IMR-90 (cell line): ENCODE measurements around the gene PRPSAP1. TPM values are rescaled to one million over a fixed set of nuclear protein-coding genes. Genes with fewer than 3 reads are reported as not detected.
A peak's percentile ranks its signal among the peaks of the same experiment; 100 is the strongest.

Source experiments
- ATAC-seq: fragments of 200-7000 bp; cut with Tn5 transposase; 2 replicates; pipeline ENCODE4 v1.9.1; 2020; ENCODE audit warnings: low read depth, mild to moderate bottlenecking, moderate library complexity
- BruUV-seq: library from RNA; stranded (reverse); fragments of 400-500 nt; replicated peaks from 2 replicates; lab custom pipeline; 2021; lab: Mats Ljungman, UMichigan
- CTCF ChIA-PET: fragments of 300-600 bp; formaldehyde crosslinking; extraction: SDS; loops from one replicate; lab custom pipeline; 2021; ENCODE audit warnings: antibody characterized with exemption; lab: Yijun Ruan, JAX
- POLR2A ChIA-PET: fragments of 300-600 bp; sonication (Branson Sonifier 250); formaldehyde crosslinking; loops from one replicate; lab custom pipeline; 2022; ENCODE audit warnings: antibody characterized with exemption; ENCODE audit not compliant: unreplicated experiment; lab: Charles Lee
- DNase-seq: peaks from one replicate; pipeline ENCODE4 v3.0.0; 2013
- H2AFZ ChIP-seq: replicated peaks from 2 replicates; pipeline ENCODE3; 2013; ENCODE audit warnings: low read length, mild to moderate bottlenecking; ENCODE audit not compliant: poor library complexity
- H2AK5ac ChIP-seq: 2 replicates; pipeline ENCODE4 v1.6.1; 2013; ENCODE audit warnings: low read depth, low read length, inconsistent platforms
- H2AK9ac ChIP-seq: replicated peaks from 2 replicates; pipeline ENCODE3; 2013; ENCODE audit warnings: mild to moderate bottlenecking, low read depth, low read length, moderate library complexity; ENCODE audit not compliant: poor library complexity
- H2BK120ac ChIP-seq: 2 replicates; pipeline ENCODE4 v1.6.1; 2013; ENCODE audit warnings: low read depth, low read length, inconsistent platforms
- H2BK15ac ChIP-seq: 3 replicates; pipeline ENCODE4 v1.6.1; 2013; ENCODE audit warnings: low read depth, low read length, inconsistent platforms
- H2BK20ac ChIP-seq: 2 replicates; pipeline ENCODE4 v1.6.1; 2013; ENCODE audit warnings: low read depth, mild to moderate bottlenecking, inconsistent platforms, low read length, moderate library complexity
- H2BK5ac ChIP-seq: 2 replicates; pipeline ENCODE4 v1.6.1; 2013; ENCODE audit warnings: mild to moderate bottlenecking, low read depth, low read length, inconsistent platforms; ENCODE audit not compliant: poor library complexity, severe bottlenecking
- H3K14ac ChIP-seq: replicated peaks from 2 replicates; pipeline ENCODE4 v1.6.1; 2013; ENCODE audit warnings: low read depth, low read length, inconsistent platforms
- H3K18ac ChIP-seq: 2 replicates; pipeline ENCODE4 v1.6.1; 2013; ENCODE audit warnings: low read depth, low read length, control low read depth
- H3K23ac ChIP-seq: 2 replicates; pipeline ENCODE4 v1.6.1; 2013; ENCODE audit warnings: low read depth, low read length, inconsistent platforms
- H3K27ac ChIP-seq: 2 replicates; pipeline ENCODE4 v1.5.1; 2013; ENCODE audit warnings: mild to moderate bottlenecking, control low read depth, low read length; ENCODE audit not compliant: insufficient read depth
- H3K27me3 ChIP-seq: 2 replicates; pipeline ENCODE4 v1.6.1; 2013; ENCODE audit warnings: low read length; ENCODE audit not compliant: control insufficient read depth, insufficient read depth
- H3K36me3 ChIP-seq: 2 replicates; pipeline ENCODE4 v1.6.1; 2013; ENCODE audit warnings: low read length, mixed read lengths; ENCODE audit not compliant: control insufficient read depth, insufficient read depth
- H3K4ac ChIP-seq: 2 replicates; pipeline ENCODE4 v1.6.1; 2013; ENCODE audit warnings: low read depth, low read length, inconsistent platforms
- H3K4me1 ChIP-seq: 2 replicates; pipeline ENCODE4 v1.6.1; 2013; ENCODE audit warnings: low read length, mixed read lengths; ENCODE audit not compliant: control insufficient read depth, insufficient read depth
- H3K4me2 ChIP-seq: 2 replicates; pipeline ENCODE4 v1.6.1; 2013; ENCODE audit warnings: low read depth, mild to moderate bottlenecking, control low read depth, low read length, moderate library complexity
- H3K4me3 ChIP-seq: 2 replicates; pipeline ENCODE4 v1.5.1; 2013; ENCODE audit warnings: low read depth, mild to moderate bottlenecking, control low read depth, low read length, moderate library complexity; ENCODE audit not compliant: insufficient read depth
- H3K56ac ChIP-seq: 2 replicates; pipeline ENCODE4 v1.6.1; 2013; ENCODE audit warnings: low read length, inconsistent platforms; ENCODE audit not compliant: insufficient read depth; ENCODE audit errors: extremely low read depth
- H3K79me1 ChIP-seq, 2 experiments: 2 replicates each; pipeline ENCODE4 v1.6.1; 2013; ENCODE audit warnings: low read length in 2 of 2, inconsistent platforms in 1 of 2, low read depth in 1 of 2
- H3K9ac ChIP-seq: 2 replicates; pipeline ENCODE4 v1.6.1; 2013; ENCODE audit warnings: low read depth, low read length, control low read depth
- H3K9me1 ChIP-seq: 2 replicates; pipeline ENCODE4 v1.6.1; 2013; ENCODE audit warnings: low read length, inconsistent platforms; ENCODE audit not compliant: insufficient read depth
- H3K9me3 ChIP-seq: 2 replicates; pipeline ENCODE4 v1.6.1; 2013; ENCODE audit warnings: low read length; ENCODE audit not compliant: control insufficient read depth, insufficient read depth
- H4K20me1 ChIP-seq: 2 replicates; pipeline ENCODE4 v1.6.1; 2013; ENCODE audit warnings: low read length, inconsistent platforms; ENCODE audit not compliant: insufficient read depth
- H4K5ac ChIP-seq: 2 replicates; pipeline ENCODE4 v1.6.1; 2013; ENCODE audit warnings: mild to moderate bottlenecking, low read depth, low read length, control low read depth
- H4K8ac ChIP-seq, 2 experiments: 2 replicates each; pipeline ENCODE4 v1.6.1; 2013; ENCODE audit warnings: low read depth in 2 of 2, low read length in 2 of 2, control low read depth in 1 of 2, inconsistent platforms in 1 of 2
- H4K91ac ChIP-seq: 2 replicates; pipeline ENCODE4 v1.6.1; 2013; ENCODE audit warnings: low read depth, low read length, inconsistent platforms; ENCODE audit not compliant: insufficient read depth
- CEBPB ChIP-seq: IDR thresholded peaks from 2 replicates; pipeline ENCODE4 v1.6.1; 2012; ENCODE audit warnings: low read depth, low read length, improper control_type of control experiment
- FOS ChIP-seq: fragments of 150-350 bp; IDR thresholded peaks from 2 replicates; pipeline ENCODE4 v1.6.1; 2016; ENCODE audit warnings: low read depth, low read length
- MAFK ChIP-seq: IDR thresholded peaks from 2 replicates; pipeline ENCODE4 v1.6.1; 2012; ENCODE audit warnings: low read depth, low read length, improper control_type of control experiment
- MAZ ChIP-seq: IDR thresholded peaks from 2 replicates; pipeline ENCODE4 v1.6.1; 2012; ENCODE audit warnings: low read depth, mild to moderate bottlenecking, low read length, improper control_type of control experiment, moderate library complexity, borderline replicate concordance
- MXI1 ChIP-seq: IDR thresholded peaks from 2 replicates; pipeline ENCODE4 v1.6.1; 2012; ENCODE audit warnings: low read depth, mild to moderate bottlenecking, low read length, moderate library complexity, borderline replicate concordance
- NFE2L2 ChIP-seq: fragments of 150-350 bp; IDR thresholded peaks from 2 replicates; pipeline ENCODE4 v1.6.1; 2016; ENCODE audit warnings: low read depth, mild to moderate bottlenecking, low read length
- POLR2A ChIP-seq: IDR thresholded peaks from 2 replicates; pipeline ENCODE4 v1.6.1; 2012; ENCODE audit warnings: mild to moderate bottlenecking, low read depth, low read length
- RAD21 ChIP-seq: IDR thresholded peaks from 2 replicates; pipeline ENCODE4 v1.6.1; 2012; ENCODE audit warnings: low read length, improper control_type of control experiment
- RCOR1 ChIP-seq: IDR thresholded peaks from 2 replicates; pipeline ENCODE4 v1.6.1; 2012; ENCODE audit warnings: mild to moderate bottlenecking, low read length, improper control_type of control experiment; ENCODE audit not compliant: insufficient replicate concordance
- RFX5 ChIP-seq: IDR thresholded peaks from 2 replicates; pipeline ENCODE4 v1.8.0; 2012; ENCODE audit warnings: low read depth, mild to moderate bottlenecking, low read length, moderate library complexity
- SMC3 ChIP-seq: fragments of 150-350 bp; IDR thresholded peaks from 2 replicates; pipeline ENCODE4 v1.6.1; 2016; ENCODE audit warnings: low read depth, mild to moderate bottlenecking, antibody characterized with exemption, low read length, moderate library complexity
- WGBS, 2 experiments: methylation state at CpG; one replicate each; pipeline versions ENCODE4 v1.1.5 to v1.1.7; 2013; ENCODE audit warnings: missing lambda C conversion rate in 2 of 2; ENCODE audit not compliant: insufficient read length in 1 of 2; ENCODE audit errors: extremely low coverage in 2 of 2; 5-methylcytosine and 5-hydroxymethylcytosine counted together
- dilution Hi-C: fragments of 300-500 bp; cut with HindIII; formaldehyde crosslinking; loops from one replicate; pipeline ENCODE4 v1.14.3; 2018; ENCODE audit warnings: low sequenced_read_pairs; ENCODE audit not compliant: unreplicated experiment
- in situ Hi-C: fragments of 300-500 bp; cut with MboI; formaldehyde crosslinking; loops from 3 replicates; pipeline ENCODE4 v1.14.3; 2019; ENCODE audit warnings: low sequenced_read_pairs, inconsistent platforms, mixed read lengths
- intact Hi-C: fragments of 100-400 bp; cut with micrococcal nuclease; formaldehyde crosslinking; loops from 2 replicates; pipeline ENCODE4 v1.10.0; 2022
- polyA plus RNA-seq, 3 experiments: library from polyadenylated mRNA; depleted of rRNA; stranded (reverse); fragments of >200 nt; gene quantifications; 2 replicates each; pipeline ENCODE4 v1.2.3, GENCODE V29; 2012; ENCODE audit warnings: low replicate concordance in 1 of 3
- total RNA-seq: library from RNA; depleted of rRNA; stranded (reverse); fragments of >200 nt; gene quantifications from 2 replicates; pipeline ENCODE4 v1.2.3, GENCODE V29; 2012
- TF ChIP-seq, protein P1 (sequence below): fragments of 150-350 bp; IDR thresholded peaks from 2 replicates; pipeline ENCODE4 v1.6.1; 2017; ENCODE audit warnings: mild to moderate bottlenecking, antibody characterized with exemption, low read length, low read depth
- TF ChIP-seq, protein P2 (sequence below): fragments of 150-350 bp; IDR thresholded peaks from 2 replicates; pipeline ENCODE4 v1.6.1; 2016; ENCODE audit warnings: low read depth, mild to moderate bottlenecking, low read length, moderate library complexity, borderline replicate concordance
- TF ChIP-seq, protein P3 (sequence below): conservative IDR thresholded peaks from 2 replicates; pipeline ENCODE4 v1.5.1; 2012; ENCODE audit warnings: mild to moderate bottlenecking, low read depth, low read length, improper control_type of control experiment

The PRPSAP1 gene
- total and polyA plus RNA-seq, 2 of the 4 experiments (the other 2 are of a cell fraction), result 34.4 to 48.6 TPM

DNA sequence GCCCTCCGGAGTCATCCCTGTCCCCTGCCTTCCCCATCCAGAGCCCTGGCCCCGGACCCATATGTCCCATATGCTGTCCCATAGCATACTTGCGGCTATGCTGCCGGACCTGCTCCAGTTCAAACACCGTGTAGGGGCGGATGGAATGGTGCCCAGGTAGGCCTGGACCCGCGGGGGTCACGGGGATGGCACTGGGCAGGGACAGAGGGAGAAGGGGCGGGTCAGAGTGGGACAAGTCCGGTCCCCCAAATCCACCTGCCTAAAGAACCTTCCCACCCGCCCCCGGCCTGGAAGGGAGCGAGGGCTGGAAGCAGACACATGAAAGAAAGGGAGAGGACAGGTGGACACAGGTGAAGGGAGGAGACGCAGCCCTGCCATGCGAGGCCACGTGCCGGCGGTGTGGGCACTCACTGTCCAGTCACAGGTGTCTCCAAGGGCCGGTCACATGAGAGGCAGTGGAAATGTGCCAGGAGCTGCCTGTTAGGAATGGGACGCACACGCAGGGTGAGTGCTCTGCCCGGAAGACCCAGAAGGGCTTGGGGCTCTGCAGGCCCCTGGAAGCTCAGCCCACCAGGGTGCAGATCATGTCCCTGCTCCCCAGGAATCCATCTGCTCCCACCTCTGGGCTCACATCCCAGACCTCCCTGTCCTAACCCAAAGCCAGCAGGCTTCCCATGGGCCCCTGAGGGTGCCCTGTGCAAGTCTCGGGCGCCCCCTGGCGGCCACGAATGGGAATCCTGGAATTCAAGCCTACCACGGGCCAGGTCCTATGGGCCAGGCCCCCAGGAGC, 74.6 kb downstream of the PRPSAP1 start:
- H4K5ac ChIP-seq, result no peak overlapping the region
- dilution Hi-C loops, result no loop called here
- no peak overlapping the region for H3K27ac ChIP-seq
- H4K91ac ChIP-seq, result no peak overlapping the region
- no peak overlapping the region for H2BK20ac ChIP-seq
- no peak overlapping the region for H2BK5ac ChIP-seq
- H3K79me1 ChIP-seq, result peaks cover 0 to 5% of the 10 kb centered on the region in 2 experiments; a peak in 1 of 4 replicates
- no peak overlapping the region for H4K8ac ChIP-seq
- POLR2A ChIA-PET, result no interaction called here
- ATAC-seq (peak; percentile 98), DNase-seq (peak; percentile 62)
- H3K4ac ChIP-seq, result no peak overlapping the region
- H3K4me1 ChIP-seq, result peaks cover 4% of the 10 kb centered on the region
- H2AK9ac ChIP-seq, result peak overlapping the region; percentile 71
- H3K9me3 ChIP-seq, result no peaks in the 10 kb centered on the region
- in situ Hi-C loops, result no loop called here
- H2AK5ac ChIP-seq, result peak overlapping the region; percentile 86; the same call in 1 of the 2 replicates
- H3K18ac ChIP-seq, result no peak overlapping the region
- no peak overlapping the region for H3K9ac ChIP-seq
- no TSS peak for BruUV-seq
- H3K56ac ChIP-seq, result no peak overlapping the region
- no peak overlapping the region for H3K4me2 ChIP-seq
- intact Hi-C loops, result loop anchor here (1.0 kb wide), 1 partner anchor 158 kb away; no protein-coding TSS in a partner anchor
- H3K23ac ChIP-seq, result no peak overlapping the region
- no peaks in the 10 kb centered on the region; the same call in 1 of the 2 replicates for H4K20me1 ChIP-seq
- no peaks in the 10 kb centered on the region for H3K27me3 ChIP-seq
- WGBS, 2 experiments, result 40% methylated on average over 7 of the region's 28 CpGs; no CpG with 5 or more reads in 1 of the 2 experiments
- H2BK120ac ChIP-seq, result no peak overlapping the region
- H3K4me3 ChIP-seq, result no peak overlapping the region
- peaks cover 4% of the 10 kb centered on the region for H3K36me3 ChIP-seq
- H3K9me1 ChIP-seq, result peaks cover 6% of the 10 kb centered on the region
- CTCF ChIA-PET, result interaction anchor here (0.5 to 2.7 kb wide), 17 partner anchors 9 to 265 kb away, joined by 3 to 27 read pairs (median 5); partner anchors contain the start of genes EXOC7 and UBALD2
- H2BK15ac ChIP-seq, result no peak overlapping the region
- peak overlapping the region; percentile 65 for H2AFZ ChIP-seq
- no peak overlapping the region for H3K14ac ChIP-seq
- TF ChIP-seq, protein P1, sequence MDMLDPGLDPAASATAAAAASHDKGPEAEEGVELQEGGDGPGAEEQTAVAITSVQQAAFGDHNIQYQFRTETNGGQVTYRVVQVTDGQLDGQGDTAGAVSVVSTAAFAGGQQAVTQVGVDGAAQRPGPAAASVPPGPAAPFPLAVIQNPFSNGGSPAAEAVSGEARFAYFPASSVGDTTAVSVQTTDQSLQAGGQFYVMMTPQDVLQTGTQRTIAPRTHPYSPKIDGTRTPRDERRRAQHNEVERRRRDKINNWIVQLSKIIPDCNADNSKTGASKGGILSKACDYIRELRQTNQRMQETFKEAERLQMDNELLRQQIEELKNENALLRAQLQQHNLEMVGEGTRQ, result 0 out of 2 replicates have a peak, but pooled peaks have one; percentile 1
- TF ChIP-seq RCOR1 (no peak), MAFK (no peak), FOS (no peak), CEBPB (no peak), SMC3 (peak; percentile 99), POLR2A (no peak), RFX5 (no peak), MXI1 (no peak), RAD21 (peak; percentile 99), NFE2L2 (no peak), MAZ (peak; percentile 17; the same call in 1 of the 2 replicates)
- TF ChIP-seq, protein P2, sequence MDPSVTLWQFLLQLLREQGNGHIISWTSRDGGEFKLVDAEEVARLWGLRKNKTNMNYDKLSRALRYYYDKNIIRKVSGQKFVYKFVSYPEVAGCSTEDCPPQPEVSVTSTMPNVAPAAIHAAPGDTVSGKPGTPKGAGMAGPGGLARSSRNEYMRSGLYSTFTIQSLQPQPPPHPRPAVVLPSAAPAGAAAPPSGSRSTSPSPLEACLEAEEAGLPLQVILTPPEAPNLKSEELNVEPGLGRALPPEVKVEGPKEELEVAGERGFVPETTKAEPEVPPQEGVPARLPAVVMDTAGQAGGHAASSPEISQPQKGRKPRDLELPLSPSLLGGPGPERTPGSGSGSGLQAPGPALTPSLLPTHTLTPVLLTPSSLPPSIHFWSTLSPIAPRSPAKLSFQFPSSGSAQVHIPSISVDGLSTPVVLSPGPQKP, result no peak
- TF ChIP-seq, protein P3, sequence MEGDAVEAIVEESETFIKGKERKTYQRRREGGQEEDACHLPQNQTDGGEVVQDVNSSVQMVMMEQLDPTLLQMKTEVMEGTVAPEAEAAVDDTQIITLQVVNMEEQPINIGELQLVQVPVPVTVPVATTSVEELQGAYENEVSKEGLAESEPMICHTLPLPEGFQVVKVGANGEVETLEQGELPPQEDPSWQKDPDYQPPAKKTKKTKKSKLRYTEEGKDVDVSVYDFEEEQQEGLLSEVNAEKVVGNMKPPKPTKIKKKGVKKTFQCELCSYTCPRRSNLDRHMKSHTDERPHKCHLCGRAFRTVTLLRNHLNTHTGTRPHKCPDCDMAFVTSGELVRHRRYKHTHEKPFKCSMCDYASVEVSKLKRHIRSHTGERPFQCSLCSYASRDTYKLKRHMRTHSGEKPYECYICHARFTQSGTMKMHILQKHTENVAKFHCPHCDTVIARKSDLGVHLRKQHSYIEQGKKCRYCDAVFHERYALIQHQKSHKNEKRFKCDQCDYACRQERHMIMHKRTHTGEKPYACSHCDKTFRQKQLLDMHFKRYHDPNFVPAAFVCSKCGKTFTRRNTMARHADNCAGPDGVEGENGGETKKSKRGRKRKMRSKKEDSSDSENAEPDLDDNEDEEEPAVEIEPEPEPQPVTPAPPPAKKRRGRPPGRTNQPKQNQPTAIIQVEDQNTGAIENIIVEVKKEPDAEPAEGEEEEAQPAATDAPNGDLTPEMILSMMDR, result peak; percentile 98
